Right lobe of liver (tissue), 4 donors: ENCODE data around the gene WNK4.

Experiments used
- POLR2A ChIP-seq: fragments of 450-650 bp; IDR thresholded peaks from one replicate; pipeline ENCODE4 v1.6.1; 2017; ENCODE audit warnings: antibody characterized with exemption, mild to moderate bottlenecking
- TF ChIP-seq, protein P1 (sequence below), 4 donors: fragments of 200-600 bp in 3 of 4; fragments of 450-650 bp in 1 of 4; IDR thresholded peaks; one replicate each; pipeline versions ENCODE4 v1.5.1 to v1.8.0; 2016 to 2022; ENCODE audit warnings: antibody characterized with exemption in 4 of 4, mild to moderate bottlenecking in 2 of 4
- donor health status: DM: no; HTN: no; CAD: no.
- donor health status: DM: no; HTN: no; CAD: no.
- donor health status: DM: no; HTN: yes; CAD: no.

DNA sequence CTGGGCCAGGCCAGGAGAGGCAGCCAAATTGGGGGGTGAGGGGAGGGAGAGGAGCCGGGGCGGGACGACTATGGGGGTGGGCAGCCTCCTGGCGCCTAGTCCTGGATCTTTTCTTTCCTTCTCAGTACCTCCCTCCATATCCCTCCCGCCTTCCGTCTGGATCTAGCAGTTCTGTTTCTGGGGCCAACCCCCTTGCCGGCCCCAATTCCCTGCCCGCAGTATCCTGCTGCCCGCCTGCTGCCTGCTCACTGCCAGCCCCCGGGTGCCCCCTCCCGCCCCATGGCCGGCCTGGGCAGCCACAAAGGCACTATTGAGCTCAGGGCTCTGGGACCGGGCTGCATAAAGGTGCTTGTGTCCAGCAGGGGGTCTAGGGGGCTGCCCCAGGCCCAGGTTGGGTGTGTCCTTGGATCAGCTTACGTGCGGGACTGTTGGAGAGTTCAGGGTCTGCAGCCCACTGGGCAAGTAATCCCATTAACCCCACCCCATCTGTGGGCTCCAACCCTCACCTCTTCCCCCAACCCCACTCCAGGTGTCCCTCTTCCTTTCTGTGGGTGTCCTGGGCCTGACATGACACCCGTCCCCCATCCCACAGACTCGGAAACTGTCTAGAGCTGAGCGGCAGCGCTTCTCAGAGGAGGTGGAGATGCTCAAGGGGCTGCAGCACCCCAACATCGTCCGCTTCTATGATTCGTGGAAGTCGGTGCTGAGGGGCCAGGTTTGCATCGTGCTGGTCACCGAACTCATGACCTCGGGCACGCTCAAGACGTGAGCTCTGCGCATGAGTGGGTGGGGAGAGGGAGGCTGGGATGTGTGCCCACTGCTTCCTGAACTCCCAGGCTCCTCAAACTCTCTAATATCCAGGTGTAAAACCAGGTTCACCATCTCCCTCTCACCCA lies 2.0 kb downstream of the WNK4 start:
- TF ChIP-seq, protein P1, sequence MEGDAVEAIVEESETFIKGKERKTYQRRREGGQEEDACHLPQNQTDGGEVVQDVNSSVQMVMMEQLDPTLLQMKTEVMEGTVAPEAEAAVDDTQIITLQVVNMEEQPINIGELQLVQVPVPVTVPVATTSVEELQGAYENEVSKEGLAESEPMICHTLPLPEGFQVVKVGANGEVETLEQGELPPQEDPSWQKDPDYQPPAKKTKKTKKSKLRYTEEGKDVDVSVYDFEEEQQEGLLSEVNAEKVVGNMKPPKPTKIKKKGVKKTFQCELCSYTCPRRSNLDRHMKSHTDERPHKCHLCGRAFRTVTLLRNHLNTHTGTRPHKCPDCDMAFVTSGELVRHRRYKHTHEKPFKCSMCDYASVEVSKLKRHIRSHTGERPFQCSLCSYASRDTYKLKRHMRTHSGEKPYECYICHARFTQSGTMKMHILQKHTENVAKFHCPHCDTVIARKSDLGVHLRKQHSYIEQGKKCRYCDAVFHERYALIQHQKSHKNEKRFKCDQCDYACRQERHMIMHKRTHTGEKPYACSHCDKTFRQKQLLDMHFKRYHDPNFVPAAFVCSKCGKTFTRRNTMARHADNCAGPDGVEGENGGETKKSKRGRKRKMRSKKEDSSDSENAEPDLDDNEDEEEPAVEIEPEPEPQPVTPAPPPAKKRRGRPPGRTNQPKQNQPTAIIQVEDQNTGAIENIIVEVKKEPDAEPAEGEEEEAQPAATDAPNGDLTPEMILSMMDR (IDR thresholded peaks at IDR 0.05), result no peak
- no peak for TF ChIP-seq POLR2A
